Activated CD8-positive, alpha-beta memory T cell treated with anti-CD3 and anti-CD28 coated beads, Interleukin-2, amount 50 U/mL, for 1 hour (primary cell): ENCODE results near the gene LCN1.
"Not testable (repeated sequence)": the region's sequence is repeated elsewhere in the genome, so short reads cannot be mapped to it uniquely, and the experiment has no call there.

Experiments used
- DNase-seq: peaks from one replicate; pipeline ENCODE4 v3.0.0-alpha.2; 2020; ENCODE audit errors: extremely low read depth

LCN1 gene

GRCh38 chr9:135504262-135505243, 16.7 kb upstream of the LCN1 start:
- no peak for DNase-seq

- DNase-seq = no peak
Observed at GRCh38 chr9:135505406-135506187, 15.6 kb upstream of the LCN1 start.

GRCh38 chr9:135506327-135507103, 14.7 kb upstream of the LCN1 start:
- no peak for DNase-seq

GRCh38 chr9:135507104-135508035, 13.9 kb upstream of the LCN1 start:
- DNase-seq = no peak

- DNase-seq = no peak
Observed at GRCh38 chr9:135508211-135508820, 12.9 kb upstream of the LCN1 start.

GRCh38 chr9:135509458-135509857, 11.8 kb upstream of the LCN1 start:
- DNase-seq = no peak

GRCh38 chr9:135512241-135512603, 9.0 kb upstream of the LCN1 start:
- DNase-seq = no peak

- no peak for DNase-seq
Observed at GRCh38 chr9:135512904-135513303, 8.3 kb upstream of the LCN1 start.

- DNase-seq = no peak
Observed at GRCh38 chr9:135513351-135513846, 7.8 kb upstream of the LCN1 start.

- not testable (repeated sequence) for DNase-seq
Observed at GRCh38 chr9:135513906-135514305, 7.3 kb upstream of the LCN1 start.

- no peak for DNase-seq
Observed at GRCh38 chr9:135514342-135515082, 6.7 kb upstream of the LCN1 start.

GRCh38 chr9:135515083-135515951, 5.9 kb upstream of the LCN1 start:
- no peak for DNase-seq

GRCh38 chr9:135516132-135516860, 4.9 kb upstream of the LCN1 start:
- DNase-seq = no peak

GRCh38 chr9:135517407-135517822, 3.8 kb upstream of the LCN1 start:
- no peak for DNase-seq

GRCh38 chr9:135519179-135519971, 1.9 kb upstream of the LCN1 start:
- no peak for DNase-seq

GRCh38 chr9:135521608-135522095, 412 bp downstream of the LCN1 start:
- DNase-seq = no peak
